SH-SY5Y (cell line): ENCODE results near the gene PILRA.

Experiments
- GATA2 ChIP-seq: IDR thresholded peaks from 2 replicates; pipeline ENCODE4 v1.6.1; 2011; ENCODE audit warnings: mild to moderate bottlenecking, low read depth, low read length
- GATA3 ChIP-seq: IDR thresholded peaks from 2 replicates; pipeline ENCODE4 v1.6.1; 2011; ENCODE audit warnings: low read depth, mild to moderate bottlenecking, low read length, moderate library complexity

The PILRA gene

DNA sequence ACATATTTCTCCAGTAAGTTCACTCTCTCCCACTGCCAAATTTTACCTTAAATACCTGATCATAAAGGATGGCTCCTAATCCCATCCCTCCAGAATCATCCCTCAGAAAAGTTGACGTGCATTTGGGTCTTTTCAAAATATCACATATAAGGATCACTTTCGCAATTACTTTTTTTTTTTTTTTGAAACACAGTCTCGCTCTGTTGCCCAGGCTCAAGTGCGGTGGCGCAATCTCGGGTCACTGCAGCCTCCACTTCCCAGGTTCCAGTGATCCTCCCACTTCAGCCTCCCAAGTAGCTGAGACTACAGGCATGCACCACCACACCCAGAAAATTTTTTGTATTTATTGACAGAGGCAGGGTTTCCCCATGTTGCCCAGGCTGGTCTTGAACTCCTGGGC, 37.8 kb downstream of the PILRA start:
- TF ChIP-seq GATA2 = no peak
- no peak for TF ChIP-seq GATA3

DNA sequence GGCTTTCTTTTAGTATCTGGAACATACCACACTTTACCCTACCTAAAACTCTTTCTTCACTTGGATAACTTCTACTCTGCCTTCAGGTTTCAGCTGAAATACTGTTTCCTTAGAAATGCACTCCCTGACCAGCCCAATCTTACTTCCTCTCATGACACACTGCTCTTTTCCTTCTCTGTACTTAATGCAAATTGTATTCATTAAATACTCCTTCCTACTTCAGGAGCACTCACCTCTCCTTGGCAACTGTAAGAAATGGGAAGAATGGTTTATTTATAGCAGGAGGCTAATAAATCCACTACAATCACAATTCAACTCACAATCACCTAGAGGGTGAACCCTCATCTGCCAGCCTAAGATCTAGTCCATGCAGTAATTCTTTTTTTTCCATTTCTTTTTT, 40.1 kb downstream of the PILRA start:
- no peak for TF ChIP-seq GATA2
- TF ChIP-seq GATA3 = no peak

DNA sequence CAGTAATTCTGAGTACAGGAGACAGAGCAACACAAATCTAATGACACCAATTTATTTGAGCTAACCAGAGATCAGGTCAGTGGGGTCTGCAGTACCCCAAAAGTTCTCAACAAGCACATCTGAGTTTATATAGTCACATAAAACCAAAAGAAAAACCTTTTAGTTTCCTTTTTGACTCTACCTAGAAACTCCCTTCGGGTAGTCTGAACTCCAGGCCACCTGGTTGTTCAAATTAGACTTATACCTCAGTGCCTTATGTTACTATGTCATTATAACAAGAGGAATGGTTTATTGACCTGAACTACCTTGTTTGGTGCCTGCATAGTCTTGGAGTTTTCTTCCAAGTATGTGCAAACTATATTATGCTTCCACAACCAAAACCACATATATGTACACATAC, 40.6 kb downstream of the PILRA start:
- TF ChIP-seq GATA3 (no peak), GATA2 (no peak)

DNA sequence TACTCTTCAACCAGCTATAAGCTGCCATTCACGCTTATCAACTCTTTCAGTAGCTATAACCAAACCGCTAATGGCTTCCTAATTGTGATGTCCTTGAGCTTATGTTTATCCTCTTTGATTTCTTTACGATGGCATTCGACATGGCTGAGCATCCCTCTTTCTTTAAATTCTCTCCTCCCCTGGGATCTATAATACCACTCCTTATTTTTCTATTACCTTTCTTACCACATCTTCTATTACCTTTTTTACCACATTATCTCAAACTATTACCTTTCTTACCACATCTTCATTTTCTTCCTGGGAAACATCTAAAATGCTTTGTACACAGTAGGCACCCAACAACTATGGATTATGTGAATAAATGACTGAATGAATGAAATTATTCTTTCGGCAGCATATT, 42.2 kb downstream of the PILRA start:
- TF ChIP-seq GATA2 (no peak), GATA3 (no peak)

DNA sequence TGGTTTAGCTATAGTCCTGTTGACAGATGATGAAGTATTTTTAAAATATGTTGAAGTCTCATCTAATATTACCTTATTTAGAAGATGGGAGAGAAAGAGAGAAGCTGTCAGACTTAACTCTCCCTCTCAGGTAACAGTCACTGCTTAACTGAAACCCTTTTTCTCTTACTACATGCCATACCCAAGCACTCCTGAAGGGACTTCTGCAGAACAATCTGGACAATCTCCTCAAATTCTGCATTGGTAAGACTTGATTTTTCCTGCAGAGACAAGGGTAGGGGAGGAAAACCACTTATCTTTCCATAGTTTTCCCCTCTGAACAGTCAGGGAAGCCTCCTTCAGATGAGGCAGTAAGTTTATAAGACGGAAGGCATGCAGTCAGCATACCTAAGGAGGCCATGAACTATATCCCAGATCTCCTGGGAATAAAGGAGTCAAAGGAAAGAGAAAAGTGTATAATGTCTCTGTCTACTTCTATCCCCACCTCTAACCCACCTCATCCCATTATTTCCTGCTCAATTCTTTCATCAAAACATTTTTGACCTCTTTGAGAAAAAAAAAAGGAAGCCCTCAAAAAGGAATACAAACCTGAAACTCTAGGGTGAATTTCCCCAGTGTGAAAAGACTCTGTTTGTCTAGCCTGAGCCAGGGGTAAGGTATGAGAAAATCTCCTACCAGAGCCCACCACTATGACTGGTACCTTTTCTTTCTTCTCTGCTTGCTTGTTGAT, 45.8 kb downstream of the PILRA start:
- TF ChIP-seq GATA3 (no peak), GATA2 (no peak)

DNA sequence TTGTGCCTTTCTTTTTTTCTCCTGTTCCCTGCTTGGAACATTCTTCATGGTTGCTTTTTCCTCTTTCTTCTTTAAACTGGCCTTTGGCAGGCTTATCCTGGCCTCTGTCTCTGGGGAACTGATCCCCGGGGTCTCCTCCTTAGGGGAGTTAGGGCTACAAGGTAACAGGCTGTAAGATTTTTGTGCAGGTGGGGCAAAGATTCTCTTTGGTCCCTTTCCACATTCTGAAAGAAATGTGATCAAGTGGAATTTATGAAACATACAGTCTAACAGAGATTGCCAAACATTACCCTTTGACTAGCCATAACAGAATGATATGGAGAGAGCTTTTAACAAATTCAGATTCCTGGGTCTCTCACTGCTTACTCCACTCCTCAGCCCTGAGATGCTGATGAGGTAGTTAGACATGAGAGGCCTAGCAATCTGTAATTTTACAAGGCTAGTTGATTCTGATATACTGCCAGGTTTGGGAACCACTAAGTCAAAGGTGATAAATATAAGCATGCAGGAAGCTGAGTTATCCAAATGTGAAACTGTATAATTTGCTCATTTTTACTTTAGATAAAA, 46.5 kb downstream of the PILRA start:
- TF ChIP-seq GATA2 (no peak), GATA3 (no peak)

DNA sequence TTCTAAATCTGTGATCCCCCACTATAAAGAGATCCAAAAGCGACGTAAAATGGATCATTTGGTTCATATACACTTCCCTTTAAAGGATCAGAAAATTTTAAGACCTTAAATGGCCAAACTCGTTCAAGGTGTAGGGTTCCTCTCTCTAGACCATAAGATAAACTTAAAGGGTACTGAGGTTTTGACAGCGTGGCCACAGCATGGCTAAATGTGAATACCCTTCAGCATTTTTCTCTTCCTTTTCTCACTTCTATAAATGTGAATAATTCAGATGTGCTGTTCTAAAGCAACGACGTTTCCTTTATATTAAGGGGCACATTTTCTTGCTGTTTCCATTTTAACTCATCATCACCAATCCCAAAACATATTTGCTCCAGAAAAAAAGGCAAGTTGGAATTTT, 50.0 kb downstream of the PILRA start:
- TF ChIP-seq GATA3 (no peak), GATA2 (no peak)

DNA sequence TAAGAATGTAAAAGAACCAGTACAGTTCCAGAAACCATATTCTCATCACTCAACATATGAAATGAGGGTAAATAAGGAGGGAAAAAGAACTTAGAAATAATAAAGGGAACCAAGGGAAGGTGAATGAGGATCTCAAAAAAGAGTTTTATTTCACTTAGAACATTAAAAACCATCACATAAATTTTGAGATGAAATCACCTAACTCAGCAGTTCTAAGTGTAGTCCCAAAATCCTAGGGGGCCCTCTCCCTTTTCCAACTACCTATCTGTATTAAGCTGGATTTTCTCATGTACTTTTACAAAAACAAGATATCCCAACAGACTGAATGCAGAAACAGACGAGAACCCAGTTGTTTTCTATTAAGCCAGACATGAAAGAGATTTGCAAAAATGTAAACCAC, 52.1 kb downstream of the PILRA start:
- TF ChIP-seq GATA3 = no peak

DNA sequence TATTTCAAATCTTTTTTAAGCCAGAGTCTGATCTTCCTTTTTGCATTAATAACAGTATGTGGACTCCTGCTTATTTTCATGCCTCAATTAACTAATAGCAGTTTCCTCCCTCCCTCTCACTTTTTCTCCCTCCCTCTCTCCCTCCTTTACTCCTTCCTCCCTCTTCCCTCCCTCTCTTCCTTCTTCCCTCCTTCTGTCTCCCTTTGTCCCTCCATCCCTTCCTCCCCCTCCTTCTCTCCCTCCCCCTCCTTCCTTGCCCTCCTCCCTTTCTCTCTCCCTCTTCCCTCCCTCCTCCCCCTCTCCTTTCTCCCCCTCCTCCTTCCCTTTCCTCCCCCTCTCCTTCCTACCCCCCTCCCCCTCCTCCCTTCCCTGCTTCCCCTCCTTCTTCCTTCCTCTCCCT, 53.2 kb downstream of the PILRA start:
- TF ChIP-seq GATA3 (no peak), GATA2 (no peak)

DNA sequence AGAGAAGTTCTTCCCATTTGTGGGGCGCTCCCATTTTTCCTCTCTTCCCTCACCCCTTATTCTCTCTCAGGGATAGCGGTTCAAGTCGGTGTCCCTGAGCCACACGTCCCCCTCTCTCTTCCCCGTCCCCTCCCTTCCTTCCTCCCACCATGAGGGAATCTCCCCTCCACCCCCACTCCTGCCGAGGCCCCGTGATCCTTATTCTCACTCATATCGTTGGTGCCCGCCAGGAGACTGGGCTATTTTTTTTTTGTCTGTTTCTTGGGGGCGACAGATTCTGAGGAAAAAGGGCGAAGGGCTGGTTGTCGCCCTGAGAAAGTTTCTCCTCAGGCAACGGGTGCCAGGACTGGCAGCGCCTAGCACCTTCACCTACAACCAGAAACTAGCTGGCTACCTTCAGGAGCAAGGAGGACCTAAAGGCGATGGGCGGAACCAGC, 54.5 kb downstream of the PILRA start:
- TF ChIP-seq GATA3 (no peak), GATA2 (no peak)

DNA sequence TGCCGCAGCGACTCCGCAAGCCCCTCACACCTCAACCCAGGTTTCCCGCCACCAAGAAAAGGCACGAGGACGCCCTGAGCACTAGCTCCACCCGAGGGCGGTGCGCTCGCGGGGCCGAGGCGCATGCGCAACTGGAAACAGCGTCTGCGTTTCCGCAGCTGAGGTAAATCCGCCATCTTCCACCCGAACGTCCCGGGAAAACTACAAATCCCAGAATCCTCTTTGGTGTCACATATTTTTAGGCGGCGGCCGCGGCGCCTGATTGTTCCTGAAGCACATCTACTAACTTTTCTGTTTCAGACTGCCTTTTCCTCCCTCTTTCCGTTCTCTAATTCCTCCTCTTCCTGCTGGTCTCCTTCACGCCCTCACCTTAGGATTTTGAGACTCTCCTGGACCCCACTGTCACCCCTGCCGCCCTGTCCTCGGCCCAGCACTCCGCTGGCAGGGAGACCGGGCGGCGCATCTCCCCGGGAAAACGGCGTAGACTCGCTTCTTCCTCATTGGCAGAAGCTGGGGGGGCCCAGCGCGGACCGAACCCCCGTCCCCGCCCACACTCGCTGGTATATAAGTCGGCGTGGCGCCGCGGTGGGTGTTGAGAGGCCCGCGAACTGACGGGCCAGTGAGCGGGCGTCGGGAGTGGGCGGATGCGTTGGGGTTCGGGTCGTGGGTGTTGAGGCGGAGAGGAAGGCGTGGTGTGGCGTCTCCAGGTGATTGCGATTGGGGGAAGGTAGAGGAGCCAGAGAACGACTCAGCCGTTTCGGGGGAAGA, 55.1 kb downstream of the PILRA start, which contains the start of gene ZCWPW1:
Gene ZCWPW1 (minus strand): TSS at position 505 of the 768 bp plus-strand sequence. CDS start 8,054 bp downstream, outside the sequence.
- TF ChIP-seq GATA3 (no peak), GATA2 (no peak)

DNA sequence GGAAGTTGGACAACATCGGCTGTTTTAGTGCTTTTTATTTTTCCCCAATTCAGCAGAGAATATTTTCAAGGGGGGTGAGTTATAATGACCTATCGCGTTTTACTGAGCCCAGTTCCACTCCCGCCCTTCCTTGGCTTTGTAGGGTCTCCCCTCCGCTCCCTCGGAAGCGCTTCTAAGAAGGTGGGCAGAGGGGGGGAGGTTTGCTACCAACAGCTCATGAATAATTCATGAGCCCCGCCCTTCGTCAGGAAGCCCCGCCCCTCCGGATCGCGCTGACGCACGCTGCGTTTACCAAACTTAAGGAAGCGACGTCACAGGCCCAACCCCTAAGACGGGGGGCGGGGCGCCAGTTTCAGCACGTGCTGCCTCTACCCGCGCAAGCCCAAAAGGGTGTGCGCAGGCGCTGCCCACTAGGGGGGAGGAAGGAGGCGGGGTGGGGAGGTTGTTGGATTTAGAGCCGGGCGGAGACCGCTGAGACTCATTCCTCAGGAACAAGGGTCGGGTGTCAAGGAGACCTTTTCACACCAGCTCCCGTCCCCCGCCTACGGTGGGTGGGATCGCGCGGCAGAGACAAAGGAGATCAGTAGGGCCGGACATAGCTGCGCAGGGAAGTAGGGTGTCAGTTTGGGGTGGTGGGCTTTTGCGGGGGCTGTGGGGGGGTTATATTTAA, 55.8 kb downstream of the PILRA start:
- no peak for TF ChIP-seq GATA2
- TF ChIP-seq GATA3 = no peak

DNA sequence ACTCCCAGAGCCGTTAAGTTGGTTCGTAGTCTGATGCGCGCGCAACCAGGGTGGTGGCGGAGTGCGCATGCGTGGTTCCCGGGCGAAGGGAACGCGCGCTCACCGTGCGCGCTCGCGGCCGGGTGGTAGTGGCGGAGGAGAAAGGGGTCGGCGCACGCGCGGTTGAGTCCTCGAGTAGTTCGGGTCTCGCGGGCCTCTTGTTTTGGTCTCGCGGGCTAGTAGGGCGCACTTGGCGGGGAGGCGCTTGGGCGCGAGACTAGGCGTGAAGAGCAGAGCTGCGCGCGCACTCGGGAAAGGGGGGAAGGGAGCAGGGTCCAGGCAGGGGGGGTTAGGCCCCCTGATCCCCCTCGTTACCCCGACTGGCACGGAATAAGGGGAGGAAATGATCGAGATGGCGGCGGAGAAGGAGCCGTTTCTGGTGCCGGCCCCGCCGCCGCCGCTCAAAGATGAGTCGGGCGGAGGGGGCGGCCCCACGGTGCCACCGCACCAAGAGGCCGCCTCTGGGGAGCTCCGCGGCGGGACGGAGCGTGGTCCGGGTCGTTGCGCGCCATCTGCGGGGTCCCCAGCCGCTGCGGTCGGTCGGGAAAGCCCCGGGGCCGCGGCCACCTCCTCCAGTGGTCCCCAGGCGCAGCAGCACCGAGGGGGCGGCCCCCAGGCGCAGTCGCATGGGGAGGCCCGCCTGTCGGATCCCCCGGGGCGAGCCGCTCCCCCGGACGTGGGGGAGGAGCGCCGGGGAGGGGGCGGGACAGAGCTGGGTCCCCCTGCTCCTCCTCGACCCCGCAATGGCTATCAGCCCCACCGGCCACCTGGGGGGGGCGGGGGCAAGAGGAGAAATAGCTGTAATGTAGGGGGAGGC, 56.6 kb downstream of the PILRA start, which contains the start of gene MEPCE:
Gene MEPCE (plus strand): TSS at position 195 of the 856 bp plus-strand sequence. CDS start 188 bp downstream, at position 383.
- TF ChIP-seq GATA3 = no peak
- peak; percentile 10; the same call in 1 of the 2 replicates for TF ChIP-seq GATA2
